ENCODE measurements around the gene TUBAL3.

Gene TUBAL3

GRCh38 chr10:5434017-5434753, 29.6 kb upstream of the TUBAL3 start (continued):
- no peak for TF ChIP-seq TSHZ2 (CRISPR knock-in tag; IDR thresholded peaks at IDR 0.05)
- TF ChIP-seq BACH2 (CRISPR knock-in tag; IDR thresholded peaks at IDR 0.05; ENCODE audit: borderline replicate concordance) = no peak
- no peak for TF ChIP-seq SNAI2 (CRISPR knock-in tag; IDR thresholded peaks at IDR 0.05)
- TF ChIP-seq CSRNP3 (CRISPR knock-in tag; IDR thresholded peaks at IDR 0.05) = no peak
- TF ChIP-seq TCF4 (CRISPR knock-in tag; IDR thresholded peaks at IDR 0.05; ENCODE audit: borderline replicate concordance) = no peak
- TF ChIP-seq ZNF70 (CRISPR knock-in tag; IDR thresholded peaks at IDR 0.05) = no peak
- TF ChIP-seq OSR1 (CRISPR knock-in tag; IDR thresholded peaks at IDR 0.05) = no peak

GRCh38 chr10:5433182-5433581, 28.6 kb upstream of the TUBAL3 start:
- no peak for ATAC-seq
- TF ChIP-seq PPARA (CRISPR knock-in tag; IDR thresholded peaks at IDR 0.05; ENCODE audit: borderline replicate concordance) (no peak), SNAI2 (CRISPR knock-in tag; IDR thresholded peaks at IDR 0.05) (no peak), PATZ1 (CRISPR knock-in tag; IDR thresholded peaks at IDR 0.05; ENCODE audit: borderline replicate concordance) (no peak), ZNF565 (CRISPR knock-in tag; conservative IDR thresholded peaks at IDR 0.05; ENCODE audit: low read depth) (no peak), ZNF8 (CRISPR knock-in tag; IDR thresholded peaks at IDR 0.05) (no peak), ZFP3 (CRISPR knock-in tag; IDR thresholded peaks at IDR 0.05) (no peak), CSDC2 (CRISPR knock-in tag; IDR thresholded peaks at IDR 0.05) (no peak), OSR1 (CRISPR knock-in tag; IDR thresholded peaks at IDR 0.05) (no peak), ARNTL (CRISPR knock-in tag; IDR thresholded peaks at IDR 0.05; ENCODE audit: borderline replicate concordance, low read depth) (no peak), CSRNP3 (CRISPR knock-in tag; IDR thresholded peaks at IDR 0.05) (no peak), TSHZ2 (CRISPR knock-in tag; IDR thresholded peaks at IDR 0.05) (no peak), POU6F1 (CRISPR knock-in tag; IDR thresholded peaks at IDR 0.05; ENCODE audit: borderline replicate concordance, low read depth) (no peak)

- TF ChIP-seq TSHZ2 (CRISPR knock-in tag; IDR thresholded peaks at IDR 0.05) = no peak
- no peak for TF ChIP-seq POU6F1 (CRISPR knock-in tag; IDR thresholded peaks at IDR 0.05; ENCODE audit: borderline replicate concordance, low read depth)
- no peak for TF ChIP-seq ZNF565 (CRISPR knock-in tag; conservative IDR thresholded peaks at IDR 0.05; ENCODE audit: low read depth)
- no peak for TF ChIP-seq ISL1 (CRISPR knock-in tag; IDR thresholded peaks at IDR 0.05)
- no peak for TF ChIP-seq PPARA (CRISPR knock-in tag; IDR thresholded peaks at IDR 0.05; ENCODE audit: borderline replicate concordance)
- TF ChIP-seq TOX (CRISPR knock-in tag; IDR thresholded peaks at IDR 0.05; ENCODE audit: borderline replicate concordance) = no peak
- TF ChIP-seq ESRRG (CRISPR knock-in tag; IDR thresholded peaks at IDR 0.05) = no peak
- no peak for ATAC-seq
Measured at GRCh38 chr10:5428133-5428532, 23.5 kb upstream of the TUBAL3 start.

Measured in SK-N-SH treated with all-trans-retinoic acid at 6 μM for 48 hours (cell line).